Caco-2 (cell line): Measurements from ENCODE around the gene PDS5B. TPM values are rescaled to one million over a fixed set of nuclear protein-coding genes. Genes with fewer than 3 reads are reported as not detected.

Experiments
- BruUV-seq: library from RNA; stranded (reverse); fragments of 400-500 nt; replicated peaks from 2 replicates; lab custom pipeline; 2021; lab: Mats Ljungman, UMichigan
- CTCF ChIA-PET: fragments of 300-600 bp; sonication (Branson Sonifier 250); formaldehyde crosslinking; loops from one replicate; lab custom pipeline; 2022; ENCODE audit warnings: antibody characterized with exemption; lab: Charles Lee
- POLR2A ChIA-PET: fragments of 300-600 bp; sonication (Branson Sonifier 250); formaldehyde crosslinking; loops from one replicate; lab custom pipeline; 2022; ENCODE audit warnings: antibody characterized with exemption; lab: Charles Lee
- DNase-seq, 2 experiments: peaks; one replicate each; pipeline versions ENCODE4 v3.0.0 to v3.0.0-alpha.2; 2020 to 2022
- H3K27me3 ChIP-seq: replicated peaks from 2 replicates; pipeline ENCODE4 v1.6.0; 2011; ENCODE audit warnings: low read length; ENCODE audit not compliant: control insufficient read depth, insufficient read depth
- H3K36me3 ChIP-seq: 2 replicates; pipeline ENCODE4 v1.5.1; 2011; ENCODE audit warnings: low read length; ENCODE audit not compliant: control insufficient read depth, insufficient read depth
- H3K4me1 ChIP-seq: fragments of 250-450 bp; sonication (Bioruptor Pico); 2 replicates; pipeline ENCODE4 v1.5.1; 2020; ENCODE audit warnings: mild to moderate bottlenecking
- H3K4me3 ChIP-seq: 2 replicates; pipeline ENCODE4 v1.5.1; 2011; ENCODE audit warnings: low read depth, mild to moderate bottlenecking, control low read depth, low read length
- H3K9me3 ChIP-seq: fragments of 250-450 bp; sonication (Bioruptor Pico); 2 replicates; pipeline ENCODE4 v1.5.1; 2020; ENCODE audit warnings: mild to moderate bottlenecking, moderate library complexity
- H3K27ac Mint-ChIP-seq: one replicate; pipeline ENCODE4 v1.8.0; 2022; ENCODE audit warnings: mixed read lengths; ENCODE audit not compliant: unreplicated experiment
- H3K27me3 Mint-ChIP-seq: one replicate; pipeline ENCODE4 v1.8.0; 2022; ENCODE audit warnings: mixed read lengths; ENCODE audit not compliant: insufficient read depth, unreplicated experiment
- H3K36me3 Mint-ChIP-seq: one replicate; pipeline ENCODE4 v1.8.0; 2022; ENCODE audit warnings: mild to moderate bottlenecking, mixed read lengths; ENCODE audit not compliant: insufficient read depth, unreplicated experiment
- H3K4me1 Mint-ChIP-seq: one replicate; pipeline ENCODE4 v1.8.0; 2022; ENCODE audit warnings: low read depth, mixed read lengths; ENCODE audit not compliant: unreplicated experiment
- H3K4me3 Mint-ChIP-seq: one replicate; pipeline ENCODE4 v1.8.0; 2022; ENCODE audit warnings: mild to moderate bottlenecking, moderate library complexity, mixed read lengths; ENCODE audit not compliant: unreplicated experiment
- H3K9me3 Mint-ChIP-seq: one replicate; pipeline ENCODE4 v1.8.0; 2022; ENCODE audit warnings: mixed read lengths; ENCODE audit not compliant: unreplicated experiment
- CTCF ChIP-seq, 2 experiments: fragments of 200-600 bp in 1 of 2; IDR thresholded peaks; 1 replicate in 1 of 2; 2 replicates in 1 of 2; pipeline versions ENCODE4 v1.5.1 to v1.8.0; 2011 to 2022; ENCODE audit warnings: antibody characterized with exemption in 1 of 2, control low read depth in 1 of 2, inconsistent platforms in 1 of 2, low read depth in 1 of 2, low read length in 1 of 2, mild to moderate bottlenecking in 1 of 2, moderate library complexity in 1 of 2; ENCODE audit not compliant: insufficient read depth in 1 of 2, severe bottlenecking in 1 of 2, unreplicated experiment in 1 of 2
- intact Hi-C: fragments of 100-400 bp; cut with micrococcal nuclease; formaldehyde crosslinking; loops from one replicate; pipeline ENCODE4 v1.10.0; 2022; ENCODE audit not compliant: unreplicated experiment
- total RNA-seq: library from RNA; stranded (reverse); gene quantifications from 2 replicates; pipeline ENCODE4 v1.2.3, GENCODE V29; 2022

Gene PDS5B
- total RNA-seq, 1 experiment from 2014 or later: 54.9 TPM

GRCh38 chr13:32759152-32759551 lies 172.9 kb downstream of the PDS5B start:
- H3K36me3 Mint-ChIP-seq: peaks cover 39% of the 10 kb centered on the region

GRCh38 chr13:32761472-32761871 lies 175.2 kb downstream of the PDS5B start:
- intact Hi-C loops: loop anchor here (1.0 kb wide), 1 partner anchor 11 kb away; no protein-coding TSS in a partner anchor
- Histone ChIP-seq H3K9me3 (no peaks in the 10 kb centered on the region), H3K27me3 (no peaks in the 10 kb centered on the region), H3K36me3 (no peaks in the 10 kb centered on the region; the same call in 1 of the 2 replicates), H3K4me1 (no peaks in the 10 kb centered on the region), H3K4me3 (no peak overlapping the region)
- Mint-ChIP-seq H3K27me3 (no peaks in the 10 kb centered on the region), H3K36me3 (peaks cover 27% of the 10 kb centered on the region), H3K4me1 (no peaks in the 10 kb centered on the region), H3K9me3 (no peaks in the 10 kb centered on the region), H3K4me3 (no peak overlapping the region), H3K27ac (no peak overlapping the region)
- no peak for TF ChIP-seq CTCF (IDR thresholded peaks at IDR 0.05; ENCODE audit: insufficient read depth in 1 of 2, low read depth in 1 of 2, low read length in 1 of 2, severe bottlenecking in 1 of 2, unreplicated experiment in 1 of 2)
- CTCF ChIA-PET: no interaction called here
- no peak for DNase-seq
- POLR2A ChIA-PET: no interaction called here
- BruUV-seq: no TSS peak

More at GRCh38 chr13:32759152-32759551, 172.9 kb downstream of the PDS5B start:
- BruUV-seq: no TSS peak
- Histone ChIP-seq H3K36me3 (no peaks in the 10 kb centered on the region; the same call in 1 of the 2 replicates), H3K4me1 (no peaks in the 10 kb centered on the region), H3K9me3 (no peaks in the 10 kb centered on the region), H3K4me3 (no peak overlapping the region), H3K27me3 (no peaks in the 10 kb centered on the region)
- no peak for TF ChIP-seq CTCF (IDR thresholded peaks at IDR 0.05; ENCODE audit: insufficient read depth in 1 of 2, low read depth in 1 of 2, low read length in 1 of 2, severe bottlenecking in 1 of 2, unreplicated experiment in 1 of 2)
- POLR2A ChIA-PET: no interaction called here
- intact Hi-C loops: no loop called here
- CTCF ChIA-PET: no interaction called here
- H3K27me3 Mint-ChIP-seq: no peaks in the 10 kb centered on the region
- no peak overlapping the region for H3K4me3 Mint-ChIP-seq
- no peak for DNase-seq
- H3K4me1 Mint-ChIP-seq: peaks cover 2% of the 10 kb centered on the region
- no peak overlapping the region for H3K27ac Mint-ChIP-seq
- no peaks in the 10 kb centered on the region for H3K9me3 Mint-ChIP-seq

- POLR2A ChIA-PET: no interaction called here
- no TSS peak for BruUV-seq
These were observed 192.9 kb downstream of the PDS5B start for GRCh38 chr13:32779119-32779518.

More at GRCh38 chr13:32779119-32779518, 192.9 kb downstream of the PDS5B start:
- no peak for DNase-seq
- Mint-ChIP-seq H3K36me3 (peaks cover 17% of the 10 kb centered on the region), H3K9me3 (peaks cover 17% of the 10 kb centered on the region), H3K27me3 (no peaks in the 10 kb centered on the region), H3K27ac (no peak overlapping the region), H3K4me1 (no peaks in the 10 kb centered on the region), H3K4me3 (no peak overlapping the region)
- CTCF ChIA-PET: no interaction called here
- intact Hi-C loops: no loop called here
- no peaks in the 10 kb centered on the region for H3K9me3 ChIP-seq
- no peak overlapping the region for H3K4me3 ChIP-seq
- no peaks in the 10 kb centered on the region; the same call in 1 of the 2 replicates for H3K36me3 ChIP-seq
- no peaks in the 10 kb centered on the region for H3K27me3 ChIP-seq
- H3K4me1 ChIP-seq: no peaks in the 10 kb centered on the region
- TF ChIP-seq CTCF (IDR thresholded peaks at IDR 0.05; ENCODE audit: insufficient read depth in 1 of 2, low read depth in 1 of 2, low read length in 1 of 2, severe bottlenecking in 1 of 2, unreplicated experiment in 1 of 2): no peak
